ENCODE results near the gene NACC2. TPM values are rescaled to one million over a fixed set of nuclear protein-coding genes. Genes with fewer than 3 reads are reported as not detected.

NACC2 gene
- total and polyA plus RNA-seq, 2 donors (not counting 3 experiments of a cell fraction or from before 2014, with no cell fraction given) = 15.8 to 27.1 TPM

GRCh38 chr9:136098210-136098609, 3.1 kb upstream of the NACC2 start:
- intact Hi-C loops (cut with micrococcal nuclease) (no loop called here), dilution Hi-C loops (cut with MboI; ENCODE audit: extremely low pct_ligation_motif_present, low sequenced_read_pairs) (no loop called here)
- Histone ChIP-seq H3K27me3 (ENCODE audit: control insufficient read depth in 2 of 2, insufficient read depth in 2 of 2, low read length in 2 of 2) (no peaks in the 10 kb centered on the region), H3K9me1 (replicated peaks; ENCODE audit: control insufficient read depth, extremely low read depth, insufficient read depth, low read length) (no peaks in the 10 kb centered on the region), H4K20me1 (replicated peaks; ENCODE audit: control insufficient read depth, extremely low read depth, insufficient read depth, low read length) (no peaks in the 10 kb centered on the region), H2AFZ (ENCODE audit: low read depth, low read length) (no peak overlapping the region), H3K36me3 (ENCODE audit: control insufficient read depth in 2 of 2, extremely low read depth in 1 of 2, insufficient read depth in 2 of 2, low read length in 2 of 2) (no peaks in the 10 kb centered on the region), H3K79me2 (ENCODE audit: control insufficient read depth, insufficient read depth, low read length) (peaks cover 14% of the 10 kb centered on the region), H3K4me3 (replicated peaks in 1 of 3; ENCODE audit: insufficient read depth in 1 of 3, low read depth in 1 of 3, low read length in 3 of 3) (no peak overlapping the region), H3K27ac (ENCODE audit: insufficient read depth, low read depth, low read length) (no peak overlapping the region), H3K9me3 (replicated peaks; ENCODE audit: control insufficient read depth, insufficient read depth, low read length) (no peaks in the 10 kb centered on the region), H3K4me2 (ENCODE audit: insufficient read depth, low read length) (no peak overlapping the region), H3K9ac (replicated peaks; ENCODE audit: extremely low read depth, insufficient read depth, low read length) (no peak overlapping the region), H3K4me1 (ENCODE audit: control insufficient read depth, extremely low read depth, insufficient read depth, low read length) (peaks cover 12% of the 10 kb centered on the region)
- DNase-seq (ENCODE audit: low read depth, low spot score) (no peak), FAIRE-seq (no peak)
- ChIA-PET CTCF (interaction anchor here (1.1 kb wide), 1 partner anchor 24 kb away, joined by 4 read pairs; no protein-coding TSS in a partner anchor), POLR2A (no interaction called here)
- TF ChIP-seq CTCF (IDR thresholded peaks at IDR 0.05; ENCODE audit: extremely low read depth in 1 of 2, insufficient read depth in 1 of 2, low read depth in 1 of 2, low read length in 2 of 2) = no peak
- no peak for TF ChIP-seq POLR2AphosphoS5 (IDR thresholded peaks at IDR 0.05; ENCODE audit: insufficient read depth, low read depth, low read length)
- no peak for TF ChIP-seq FOS (IDR thresholded peaks at IDR 0.05; ENCODE audit: borderline replicate concordance, insufficient read depth, low read length)
- no peak for TF ChIP-seq EZH2 (IDR thresholded peaks at IDR 0.05; ENCODE audit: borderline replicate concordance, low read depth, low read length, severe bottlenecking)
- TF ChIP-seq MAX (IDR thresholded peaks at IDR 0.05; ENCODE audit: insufficient read depth, insufficient read length) = no peak
- TF ChIP-seq GATA2 (IDR thresholded peaks at IDR 0.05; ENCODE audit: insufficient read depth, insufficient read length, low read depth, low read length) = no peak
- TF ChIP-seq MYC (IDR thresholded peaks at IDR 0.05; ENCODE audit: low read depth, low read length) = no peak
- no TSS peak for BruUV-seq (replicated peaks)
